ENCODE measurements around the gene CCSER1. TPM values are rescaled to one million over a fixed set of nuclear protein-coding genes. Genes with fewer than 3 reads are reported as not detected.

Gene CCSER1
- polyA plus RNA-seq, 3 donors, result 0.09 to 0.75 (median 0.13) TPM

DNA sequence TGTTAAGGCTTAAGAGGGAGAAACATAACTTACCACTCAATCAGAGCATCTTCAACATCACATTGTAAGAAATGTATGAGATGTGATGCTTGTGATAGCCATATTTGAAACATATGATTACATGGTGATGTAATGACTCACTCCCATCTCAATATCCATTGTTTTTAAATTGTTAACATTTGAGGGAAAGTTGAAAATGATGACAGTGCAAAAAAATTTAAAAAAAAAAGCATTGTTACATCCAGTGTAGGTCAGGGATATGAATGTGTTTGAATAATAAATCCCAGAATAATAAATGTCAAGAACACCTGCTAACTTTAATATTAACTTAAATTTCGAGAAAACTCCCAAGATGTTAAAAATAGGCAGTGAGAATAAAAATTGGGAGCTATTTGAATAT, 6.4 kb upstream of the CCSER1 start:
- Histone ChIP-seq H4K20me1 (ENCODE audit: insufficient read depth, low read length) (no peaks in the 10 kb centered on the region), H3K9ac (ENCODE audit: insufficient read depth, low read length, poor library complexity, severe bottlenecking) (no peak overlapping the region), H3K9me3 (replicated peaks in 1 of 2; ENCODE audit: control insufficient read depth in 1 of 2, insufficient read depth in 1 of 2, low read length in 2 of 2) (no peaks in the 10 kb centered on the region), H3K27ac (ENCODE audit: low read depth in 1 of 2, low read length in 2 of 2) (no peak overlapping the region), H3K4me2 (replicated peaks; ENCODE audit: extremely low read depth, low read length, poor library complexity, severe bottlenecking) (no peak overlapping the region), H2AFZ (ENCODE audit: insufficient read depth, low read depth, low read length, poor library complexity, severe bottlenecking) (no peak overlapping the region), H3K79me2 (ENCODE audit: insufficient read depth, low read length) (no peaks in the 10 kb centered on the region), H3K4me1 (ENCODE audit: control insufficient read depth in 1 of 2, insufficient read depth in 2 of 2, low read length in 2 of 2) (peaks cover 7 to 8% of the 10 kb centered on the region in 2 donors), H3K27me3 (ENCODE audit: control insufficient read depth in 2 of 2, insufficient read depth in 2 of 2, low read length in 2 of 2) (peaks cover 0 to 3% of the 10 kb centered on the region in 2 donors), H3K4me3 (replicated peaks in 1 of 3; ENCODE audit: low read depth in 2 of 3, low read length in 3 of 3) (no peak overlapping the region), H3K36me3 (replicated peaks in 1 of 2; ENCODE audit: control insufficient read depth in 1 of 2, insufficient read depth in 2 of 2, low read length in 2 of 2) (no peaks in the 10 kb centered on the region)
- Mint-ChIP-seq H3K27me3 (ENCODE audit: low read depth in 3 of 3) (peaks cover 0 to 2% (median 2%) of the 10 kb centered on the region in 3 donors), H3K36me3 (no peaks in the 10 kb centered on the region), H3K27ac (no peak overlapping the region), H3K4me1 (peaks cover 8% of the 10 kb centered on the region), H3K9me3 (no peaks in the 10 kb centered on the region), H3K4me3 (no peak overlapping the region)
- WGBS (ENCODE audit: insufficient coverage), result no CpG with 5 or more reads among the region's 1 CpG
- TF ChIP-seq, protein P1, sequence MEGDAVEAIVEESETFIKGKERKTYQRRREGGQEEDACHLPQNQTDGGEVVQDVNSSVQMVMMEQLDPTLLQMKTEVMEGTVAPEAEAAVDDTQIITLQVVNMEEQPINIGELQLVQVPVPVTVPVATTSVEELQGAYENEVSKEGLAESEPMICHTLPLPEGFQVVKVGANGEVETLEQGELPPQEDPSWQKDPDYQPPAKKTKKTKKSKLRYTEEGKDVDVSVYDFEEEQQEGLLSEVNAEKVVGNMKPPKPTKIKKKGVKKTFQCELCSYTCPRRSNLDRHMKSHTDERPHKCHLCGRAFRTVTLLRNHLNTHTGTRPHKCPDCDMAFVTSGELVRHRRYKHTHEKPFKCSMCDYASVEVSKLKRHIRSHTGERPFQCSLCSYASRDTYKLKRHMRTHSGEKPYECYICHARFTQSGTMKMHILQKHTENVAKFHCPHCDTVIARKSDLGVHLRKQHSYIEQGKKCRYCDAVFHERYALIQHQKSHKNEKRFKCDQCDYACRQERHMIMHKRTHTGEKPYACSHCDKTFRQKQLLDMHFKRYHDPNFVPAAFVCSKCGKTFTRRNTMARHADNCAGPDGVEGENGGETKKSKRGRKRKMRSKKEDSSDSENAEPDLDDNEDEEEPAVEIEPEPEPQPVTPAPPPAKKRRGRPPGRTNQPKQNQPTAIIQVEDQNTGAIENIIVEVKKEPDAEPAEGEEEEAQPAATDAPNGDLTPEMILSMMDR (IDR thresholded peaks at IDR 0.05), result no peak
- intact Hi-C loops (cut with micrococcal nuclease), result loop anchor here in 1 of 2 donors (10.0 kb wide), 1 partner anchor 96 kb away; no protein-coding TSS in a partner anchor
- DNase-seq, result no peak

DNA sequence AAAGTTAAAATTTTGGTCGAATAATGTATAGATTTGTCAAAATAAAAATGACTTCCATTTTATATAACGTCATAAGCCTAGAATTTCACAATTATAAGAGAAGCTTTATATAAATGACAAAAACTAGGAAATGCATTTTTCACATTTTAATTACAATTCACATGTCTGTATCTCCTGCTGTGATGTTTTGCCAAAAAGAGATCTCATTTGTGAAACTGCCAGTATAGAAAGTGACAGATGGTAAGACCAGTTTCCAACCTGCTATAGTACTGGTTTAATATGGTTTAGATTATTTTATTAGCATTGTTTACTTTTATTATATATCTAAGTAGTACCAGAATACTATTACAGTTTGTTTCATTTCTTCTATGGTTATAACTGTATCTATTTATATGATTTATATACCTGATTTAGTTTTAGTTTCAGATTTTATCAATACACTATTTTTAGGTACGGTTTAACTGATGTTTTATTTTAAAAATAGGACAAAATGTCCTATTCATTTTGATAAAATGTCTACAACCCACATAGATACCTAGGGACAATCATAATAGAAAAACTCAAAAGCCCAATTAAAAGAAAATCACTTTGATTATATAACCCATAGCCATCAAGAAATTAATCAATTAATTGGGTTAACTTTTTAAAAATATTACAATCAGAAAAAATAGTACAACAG, 5.4 kb upstream of the CCSER1 start:
- Mint-ChIP-seq H3K4me3 (no peak overlapping the region), H3K36me3 (no peaks in the 10 kb centered on the region), H3K4me1 (peaks cover 13% of the 10 kb centered on the region), H3K9me3 (no peaks in the 10 kb centered on the region), H3K27me3 (ENCODE audit: low read depth in 3 of 3) (peaks cover 4 to 5% (median 5%) of the 10 kb centered on the region in 3 donors), H3K27ac (no peak overlapping the region)
- TF ChIP-seq, protein P1 (IDR thresholded peaks at IDR 0.05), result no peak
- Histone ChIP-seq H3K9me3 (replicated peaks in 1 of 2; ENCODE audit: control insufficient read depth in 1 of 2, insufficient read depth in 1 of 2, low read length in 2 of 2) (no peaks in the 10 kb centered on the region), H3K79me2 (ENCODE audit: insufficient read depth, low read length) (no peaks in the 10 kb centered on the region), H3K9ac (ENCODE audit: insufficient read depth, low read length, poor library complexity, severe bottlenecking) (no peak overlapping the region), H3K4me3 (replicated peaks in 1 of 3; ENCODE audit: low read depth in 2 of 3, low read length in 3 of 3) (no peak overlapping the region), H3K27me3 (ENCODE audit: control insufficient read depth in 2 of 2, insufficient read depth in 2 of 2, low read length in 2 of 2) (peaks cover 2 to 9% of the 10 kb centered on the region in 2 donors), H3K4me1 (ENCODE audit: control insufficient read depth in 1 of 2, insufficient read depth in 2 of 2, low read length in 2 of 2) (peaks cover 11 to 12% of the 10 kb centered on the region in 2 donors), H3K27ac (ENCODE audit: low read depth in 1 of 2, low read length in 2 of 2) (no peak overlapping the region), H3K36me3 (replicated peaks in 1 of 2; ENCODE audit: control insufficient read depth in 1 of 2, insufficient read depth in 2 of 2, low read length in 2 of 2) (no peaks in the 10 kb centered on the region), H3K4me2 (replicated peaks; ENCODE audit: extremely low read depth, low read length, poor library complexity, severe bottlenecking) (no peak overlapping the region), H2AFZ (ENCODE audit: insufficient read depth, low read depth, low read length, poor library complexity, severe bottlenecking) (no peak overlapping the region), H4K20me1 (ENCODE audit: insufficient read depth, low read length) (no peaks in the 10 kb centered on the region)
- DNase-seq, result no peak
- intact Hi-C loops (cut with micrococcal nuclease), result loop anchor here in 1 of 2 donors (10.0 kb wide), 1 partner anchor 97 kb away; no protein-coding TSS in a partner anchor
- WGBS (ENCODE audit: insufficient coverage), result no CpG with 5 or more reads among the region's 3 CpGs

Measured in CD14-positive monocyte (primary cell).